Left renal cortex interstitium (tissue), 4 donors: ENCODE measurements around the gene CHD6. TPM values are rescaled to one million over a fixed set of nuclear protein-coding genes. Genes with fewer than 3 reads are reported as not detected.

Experiments used
- DNase-seq, 4 donors: peaks; one replicate each; pipeline ENCODE4 v3.0.0-alpha.2; 2013; ENCODE audit warnings: low read depth in 4 of 4, low spot score in 2 of 4, missing footprints in 1 of 4
- polyA plus RNA-seq, 4 donors: library from polyadenylated mRNA; unstranded; fragments of 120-200 nt; gene quantifications; one replicate each; pipeline ENCODE4 v1.2.1, GENCODE V29; 2013; ENCODE audit not compliant: insufficient read length in 4 of 4

The CHD6 gene
- polyA plus RNA-seq, 4 donors = 36.2 to 63.1 (median 51.1) TPM

GRCh38 chr20:41407607-41408006, 210.6 kb downstream of the CHD6 start:
- no peak for DNase-seq

DNA sequence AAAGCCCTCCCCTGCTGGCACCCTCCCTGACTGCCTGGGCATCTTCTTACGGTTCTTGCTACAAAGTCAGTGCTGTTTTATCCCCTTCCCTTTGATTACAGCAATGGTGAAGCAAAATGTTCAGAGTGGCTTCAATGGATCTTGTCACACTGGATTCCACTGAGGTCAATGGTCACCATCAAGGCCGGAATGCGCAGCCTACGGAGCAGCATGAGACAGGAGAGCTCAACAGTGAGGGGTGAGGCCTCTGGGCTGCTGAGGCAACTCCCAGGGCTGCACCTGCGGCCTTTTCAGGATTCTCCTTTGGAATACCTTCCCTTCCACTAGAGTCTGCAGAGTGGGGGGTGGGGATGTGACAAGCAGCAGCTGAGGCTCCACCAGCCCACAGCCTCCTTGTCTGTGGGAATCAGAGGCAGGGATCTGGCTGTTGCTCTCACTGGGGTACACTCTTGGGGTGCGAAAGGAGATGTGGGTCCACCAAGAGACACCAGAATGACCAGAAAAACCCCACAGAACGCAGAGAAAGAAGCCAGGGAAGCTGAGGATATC, 211.2 kb downstream of the CHD6 start:
- no peak for DNase-seq

- no peak for DNase-seq
Measured at GRCh38 chr20:41406353-41406752, 211.8 kb downstream of the CHD6 start.

DNA sequence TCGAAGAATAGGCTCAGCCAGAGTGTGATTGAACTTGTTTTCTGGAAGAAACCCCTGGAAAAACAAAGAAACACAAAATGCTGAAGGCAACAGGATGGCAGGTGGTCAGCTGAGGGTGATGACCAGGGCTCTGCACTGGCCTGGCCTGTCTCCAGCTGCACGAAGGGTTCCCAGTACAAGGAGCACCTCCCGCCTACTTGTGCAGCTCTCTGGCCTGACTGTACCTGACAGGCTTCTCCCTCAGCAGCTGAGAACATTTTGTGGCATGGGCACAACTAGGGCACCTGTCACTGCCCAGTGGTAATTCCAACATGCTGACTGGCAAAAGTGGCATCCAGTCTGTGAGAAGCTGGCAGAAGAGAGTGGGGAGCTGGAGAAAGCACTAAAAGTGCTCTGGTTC, 212.7 kb downstream of the CHD6 start:
- DNase-seq = no peak

- no peak for DNase-seq
Measured at GRCh38 chr20:41403604-41404003, 214.6 kb downstream of the CHD6 start.

GRCh38 chr20:41398408-41398807, 219.8 kb downstream of the CHD6 start:
- DNase-seq = no peak

- DNase-seq = no peak
Measured at GRCh38 chr20:41395667-41396664, 222.2 kb downstream of the CHD6 start.

GRCh38 chr20:41394931-41395666, 223.1 kb downstream of the CHD6 start:
- DNase-seq = no peak

DNA sequence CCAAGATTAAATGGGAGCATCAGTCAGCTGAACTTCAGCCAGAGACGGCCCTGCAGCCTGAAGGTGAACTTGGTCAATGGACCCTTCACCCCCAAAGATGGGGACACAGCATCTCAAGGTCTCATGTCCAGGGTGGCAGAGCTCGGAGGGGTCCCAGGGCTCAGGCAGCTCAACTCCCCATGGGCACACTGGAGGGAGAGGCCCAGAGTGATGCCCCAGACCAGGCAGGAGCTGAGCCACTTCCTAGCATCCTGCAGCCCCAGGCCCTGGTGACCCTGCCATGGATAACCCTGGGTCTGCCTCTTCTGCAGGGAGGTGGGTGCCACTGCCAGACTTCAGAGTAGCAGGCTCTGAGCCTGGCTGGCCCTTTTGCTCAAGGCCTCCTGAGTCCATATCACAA, 224.1 kb downstream of the CHD6 start:
- no peak for DNase-seq

GRCh38 chr20:41393705-41394066, 224.5 kb downstream of the CHD6 start:
- DNase-seq = no peak

DNA sequence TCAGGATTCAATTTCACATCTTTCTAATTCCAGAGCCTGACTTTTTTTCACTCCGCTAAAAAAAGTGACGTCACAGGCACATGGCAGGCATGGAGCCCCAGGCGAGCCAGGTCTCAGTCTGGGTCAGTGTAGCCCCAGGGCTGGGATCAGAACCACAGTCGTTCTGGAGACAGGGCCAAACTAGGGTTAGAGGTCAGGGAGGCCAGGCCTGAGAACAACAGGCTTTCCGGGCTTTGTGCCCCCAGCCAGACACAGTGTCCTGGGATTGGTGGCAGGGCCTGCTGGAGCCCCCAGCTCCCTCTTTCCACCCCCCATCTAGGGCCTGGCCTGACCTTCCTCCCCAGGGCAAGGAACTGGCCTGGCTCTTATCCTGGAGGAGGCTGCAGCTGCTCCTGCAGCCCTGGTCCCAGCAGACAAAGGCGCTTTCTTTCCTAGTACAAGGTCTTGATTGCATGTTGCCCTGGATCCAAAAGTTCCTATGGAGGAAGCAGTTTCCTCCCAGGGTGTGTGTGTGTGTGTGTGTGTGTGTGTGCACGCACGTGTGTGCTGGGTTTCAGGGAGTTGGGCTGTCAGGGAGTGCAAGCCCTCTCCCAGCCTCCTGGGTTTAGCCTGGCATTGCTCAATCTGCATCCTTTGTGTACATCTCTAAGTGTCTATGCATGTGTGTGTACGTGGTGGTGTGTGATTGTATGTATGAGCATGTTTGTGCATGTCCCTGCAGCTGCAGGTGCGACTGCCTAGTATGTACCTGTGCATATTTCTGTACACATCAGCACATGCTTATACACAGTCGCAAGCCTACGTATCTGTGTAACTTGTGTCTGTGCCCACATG, 225.1 kb downstream of the CHD6 start:
- DNase-seq = no peak

DNA sequence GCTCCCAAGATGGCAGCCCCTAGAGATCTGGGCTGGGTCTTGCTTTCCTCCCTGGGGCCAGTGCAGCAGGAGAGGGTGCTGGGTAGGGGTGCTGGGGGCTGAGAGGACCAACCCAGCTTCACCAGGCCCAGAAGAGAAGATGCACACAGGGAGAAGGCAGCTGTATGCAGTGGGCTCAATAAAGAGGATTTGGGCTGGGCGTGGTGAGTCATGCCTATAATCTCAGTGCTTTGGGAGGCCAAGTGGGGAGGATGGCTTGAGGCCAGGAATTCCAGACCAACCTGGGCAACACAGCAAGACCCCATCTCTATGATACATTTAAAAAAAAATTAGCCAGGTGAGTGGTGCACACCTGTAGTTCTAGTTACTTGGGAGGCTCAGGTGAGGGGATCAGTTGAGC, 225.9 kb downstream of the CHD6 start:
- no peak for DNase-seq

GRCh38 chr20:41391587-41392001, 226.6 kb downstream of the CHD6 start:
- DNase-seq = no peak

- no peak for DNase-seq
Measured at GRCh38 chr20:41390889-41391288, 227.3 kb downstream of the CHD6 start.

DNA sequence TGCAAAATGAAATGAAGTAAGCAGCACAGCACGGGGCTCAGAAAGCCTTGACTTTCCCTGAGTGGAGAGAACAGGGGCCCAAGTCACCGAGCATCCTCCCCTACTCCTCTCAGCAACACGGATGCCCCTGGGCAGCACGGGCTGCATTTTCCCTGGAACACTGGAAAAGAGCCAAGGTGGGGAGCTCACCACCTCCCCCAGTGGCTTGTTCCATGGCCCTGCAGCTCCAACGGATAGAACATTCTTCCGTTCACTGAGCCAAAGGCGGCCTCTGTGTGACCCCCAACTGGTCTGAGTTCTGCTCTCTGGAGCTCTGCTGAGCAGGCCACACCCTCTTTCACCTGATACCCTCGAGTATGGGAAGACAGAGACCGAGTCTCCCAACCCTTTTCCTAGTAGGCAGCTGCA, 230.7 kb downstream of the CHD6 start:
- DNase-seq = no peak

- DNase-seq = no peak
Measured at GRCh38 chr20:41386502-41387427, 231.4 kb downstream of the CHD6 start.

DNA sequence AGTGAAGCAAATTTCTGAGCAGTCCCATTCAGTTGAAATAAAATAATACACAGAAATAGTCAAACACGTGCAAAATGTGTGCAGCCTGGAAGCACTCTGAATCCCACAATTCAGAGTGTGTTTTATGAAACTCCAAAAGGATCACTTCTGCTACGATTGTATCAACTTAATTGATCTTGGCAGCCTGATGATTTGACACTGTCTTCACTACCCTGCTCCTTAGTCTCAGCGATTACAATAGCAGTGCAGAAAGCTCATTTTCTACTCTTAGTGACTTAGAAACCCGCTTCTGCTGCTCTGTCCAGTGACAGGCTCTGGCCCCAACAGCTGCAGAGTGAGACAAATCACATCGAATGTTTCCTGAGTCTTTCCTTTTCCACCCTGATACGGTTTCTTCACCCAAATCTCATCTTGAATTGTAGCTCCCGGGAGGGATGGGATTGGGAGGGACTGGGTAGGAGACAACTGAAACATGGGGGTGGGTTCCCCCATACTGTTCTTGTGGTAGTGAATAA, 235.3 kb downstream of the CHD6 start:
- DNase-seq = no peak

- no peak for DNase-seq
Measured at GRCh38 chr20:41380551-41381193, 237.5 kb downstream of the CHD6 start.

DNA sequence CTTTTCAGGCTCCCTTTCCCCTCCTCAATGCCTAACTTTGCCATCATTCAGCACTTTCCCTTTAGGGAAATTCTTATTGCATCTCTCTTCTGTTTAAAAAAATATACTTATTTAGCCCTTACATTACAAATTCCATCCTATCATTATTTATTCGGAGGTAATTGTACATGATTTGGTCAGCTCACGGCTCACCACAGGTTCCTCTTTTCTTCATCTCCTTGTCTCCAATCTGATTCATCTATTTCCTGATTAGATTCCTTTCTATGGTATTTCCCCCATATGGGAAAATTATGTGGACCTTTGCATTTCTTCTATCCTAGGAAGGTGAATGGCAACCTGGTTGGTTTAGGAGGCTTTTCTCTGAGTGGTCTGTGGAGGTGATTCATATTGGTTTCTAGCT, 238.6 kb downstream of the CHD6 start:
- no peak for DNase-seq
